Muscle of arm (tissue), 12 donors: ENCODE data around the gene GFRA1. TPM values are rescaled to one million over a fixed set of nuclear protein-coding genes. Genes with fewer than 3 reads are reported as not detected.
"Not testable (repeated sequence)": the region's sequence is repeated elsewhere in the genome, so short reads cannot be mapped to it uniquely, and the experiment has no call there.

Experiments used
- DNase-seq: peaks from one replicate; pipeline ENCODE4 v3.0.0-alpha.2; 2013
- polyA plus RNA-seq, 12 donors: library from polyadenylated mRNA; unstranded; fragments of 120-200 nt; gene quantifications; one replicate each; pipeline ENCODE4 v1.2.1, GENCODE V29; 2013; ENCODE audit not compliant: insufficient read length in 12 of 12

Gene GFRA1
- polyA plus RNA-seq, 12 donors = 29.9 to 45.1 (median 35.1) TPM; not detected in 1

GRCh38 chr10:116201670-116202430 is 71.2 kb downstream of the GFRA1 start:
- DNase-seq = no peak

GRCh38 chr10:116201011-116201410 is 72.0 kb downstream of the GFRA1 start:
- no peak for DNase-seq

- DNase-seq = no peak
Measured at GRCh38 chr10:116198676-116199035, 74.3 kb downstream of the GFRA1 start.

DNA sequence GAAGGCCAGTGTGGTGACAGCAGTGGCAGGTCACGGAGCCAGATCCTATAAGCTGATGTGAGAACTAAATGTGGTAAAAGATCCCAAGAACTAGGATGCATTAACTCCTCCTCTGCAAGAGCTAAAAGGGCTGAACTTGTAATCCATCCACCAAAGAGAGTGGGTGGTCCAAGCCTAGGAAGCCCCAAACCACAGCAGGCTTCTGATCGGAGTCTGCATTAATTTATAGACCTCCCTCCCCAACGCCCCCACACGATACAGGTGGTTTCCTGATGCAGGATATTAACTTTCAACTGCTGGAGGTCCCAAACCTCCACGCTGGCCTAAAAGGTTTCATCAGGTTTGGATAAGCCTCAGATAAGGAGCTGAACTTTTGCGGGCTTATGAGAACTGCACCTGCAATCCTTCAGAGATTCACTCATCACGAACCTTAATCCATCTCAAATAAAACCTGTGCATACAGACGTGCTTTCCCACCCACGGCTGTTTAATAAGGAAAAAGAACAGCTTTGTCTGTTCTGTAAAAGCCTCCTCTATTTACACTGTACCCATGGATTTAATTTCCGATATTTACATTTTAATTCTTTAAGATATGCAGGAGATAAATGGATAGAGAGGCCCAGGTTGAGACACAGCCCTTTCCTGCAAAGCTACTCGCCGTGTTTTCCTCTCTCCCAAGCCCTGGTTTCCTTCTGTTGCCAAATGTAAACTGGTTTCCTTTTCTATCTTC is 74.9 kb downstream of the GFRA1 start:
- no peak for DNase-seq

GRCh38 chr10:116195583-116195982 is 77.4 kb downstream of the GFRA1 start:
- no peak for DNase-seq

DNA sequence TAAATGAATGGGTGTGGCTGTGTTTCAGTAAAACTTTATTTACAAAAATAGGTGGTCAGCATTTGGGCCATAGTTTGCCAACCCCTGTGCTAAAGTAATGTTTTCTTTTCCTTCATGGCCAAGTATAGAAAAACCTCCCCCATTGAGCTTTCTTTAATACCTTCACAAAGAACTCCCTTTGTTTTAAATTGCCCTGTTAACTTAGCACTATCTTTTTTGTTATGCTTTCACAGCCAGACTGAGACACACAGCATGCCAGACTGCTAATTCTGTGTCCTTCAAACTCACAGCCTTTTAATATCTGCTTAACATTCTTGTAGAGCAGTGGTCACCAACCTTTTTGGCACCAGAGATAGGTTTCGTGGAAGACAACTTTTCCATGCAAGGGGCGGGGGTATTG is 78.0 kb downstream of the GFRA1 start:
- DNase-seq = no peak

- DNase-seq = no peak
Measured at GRCh38 chr10:116194061-116194460, 78.9 kb downstream of the GFRA1 start.

DNA sequence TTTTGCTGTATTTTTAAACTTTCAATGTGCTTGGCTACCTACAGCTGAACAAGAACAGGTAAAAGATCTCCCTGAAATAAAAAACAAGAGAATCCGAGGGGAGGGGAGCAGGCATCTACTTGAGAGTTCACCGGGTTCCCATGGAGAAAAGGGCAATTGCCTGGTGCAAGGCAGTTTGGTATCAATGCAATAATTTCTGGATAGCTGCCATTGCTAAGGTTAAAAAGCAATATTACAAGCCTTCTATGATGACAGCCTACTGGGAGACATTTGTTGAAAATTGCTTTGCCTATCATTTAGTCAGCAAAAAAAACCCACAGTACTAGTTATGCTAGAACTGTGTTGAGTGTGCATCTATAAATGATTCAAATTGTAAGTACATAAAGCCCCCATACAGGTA is 82.1 kb downstream of the GFRA1 start:
- no peak for DNase-seq

DNA sequence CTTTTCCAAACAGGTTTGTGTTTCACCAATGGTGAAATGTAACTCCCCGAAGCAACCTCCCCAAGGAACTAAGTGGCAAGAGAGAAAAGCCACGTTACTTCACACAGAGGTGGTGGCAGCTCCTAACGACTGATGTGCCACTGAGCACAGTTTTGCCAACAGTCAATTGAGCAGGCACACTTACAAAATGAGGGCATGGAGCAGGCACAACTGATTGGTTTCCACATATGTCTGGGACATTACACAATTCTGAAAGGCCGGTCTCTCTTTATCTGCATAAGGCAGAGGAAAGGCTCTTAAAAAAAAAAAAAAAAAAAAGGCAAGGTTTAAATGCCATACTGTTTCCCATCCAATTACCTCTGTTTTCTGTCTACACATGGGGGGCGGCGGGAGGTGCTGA is 86.7 kb downstream of the GFRA1 start:
- no peak for DNase-seq

DNA sequence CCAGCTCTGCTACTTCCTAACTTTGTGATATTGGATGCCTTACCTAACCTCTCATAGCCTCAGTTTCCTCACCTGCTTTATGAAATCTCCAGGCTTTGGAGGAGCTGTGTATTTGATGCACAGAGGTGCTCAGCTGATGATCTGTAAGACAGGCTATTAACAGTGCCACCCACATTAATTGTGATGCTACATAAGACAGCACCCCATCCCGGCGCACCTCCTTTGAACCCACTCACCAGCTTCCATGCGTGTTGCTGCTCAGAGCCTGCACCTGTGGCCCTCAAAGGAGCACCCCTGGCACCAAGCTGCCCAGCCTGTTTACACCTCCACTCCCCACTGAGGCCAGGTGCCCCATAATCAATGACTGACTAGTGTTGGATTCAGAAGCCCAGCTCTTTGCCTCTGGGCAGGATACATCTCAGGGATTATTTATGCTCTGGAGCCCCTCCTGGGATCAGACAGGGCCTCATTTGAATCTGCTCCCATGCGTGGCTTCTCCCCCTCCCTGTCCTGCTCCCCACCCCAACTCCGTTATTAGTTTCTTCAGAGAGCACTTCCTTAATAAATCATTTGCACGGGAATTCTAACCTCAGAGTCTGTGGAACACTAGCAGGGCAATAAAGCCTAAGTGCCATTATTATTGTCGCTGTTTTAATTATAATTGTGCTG is 87.7 kb downstream of the GFRA1 start:
- DNase-seq = no peak

DNA sequence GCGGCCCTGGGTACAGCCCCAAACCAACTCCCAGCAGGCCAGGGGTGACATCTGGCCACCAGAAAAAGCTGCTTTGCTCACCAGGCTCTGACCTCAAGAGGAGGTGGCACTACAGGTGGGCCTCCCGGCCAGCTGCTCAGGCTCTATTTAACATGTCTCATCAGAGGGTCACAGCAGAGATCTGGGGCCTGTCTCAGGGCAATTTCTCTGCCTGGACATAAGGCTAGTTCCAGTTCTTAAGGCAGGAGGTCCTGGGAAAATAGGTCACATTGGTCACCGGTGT is 88.6 kb downstream of the GFRA1 start:
- no peak for DNase-seq

DNA sequence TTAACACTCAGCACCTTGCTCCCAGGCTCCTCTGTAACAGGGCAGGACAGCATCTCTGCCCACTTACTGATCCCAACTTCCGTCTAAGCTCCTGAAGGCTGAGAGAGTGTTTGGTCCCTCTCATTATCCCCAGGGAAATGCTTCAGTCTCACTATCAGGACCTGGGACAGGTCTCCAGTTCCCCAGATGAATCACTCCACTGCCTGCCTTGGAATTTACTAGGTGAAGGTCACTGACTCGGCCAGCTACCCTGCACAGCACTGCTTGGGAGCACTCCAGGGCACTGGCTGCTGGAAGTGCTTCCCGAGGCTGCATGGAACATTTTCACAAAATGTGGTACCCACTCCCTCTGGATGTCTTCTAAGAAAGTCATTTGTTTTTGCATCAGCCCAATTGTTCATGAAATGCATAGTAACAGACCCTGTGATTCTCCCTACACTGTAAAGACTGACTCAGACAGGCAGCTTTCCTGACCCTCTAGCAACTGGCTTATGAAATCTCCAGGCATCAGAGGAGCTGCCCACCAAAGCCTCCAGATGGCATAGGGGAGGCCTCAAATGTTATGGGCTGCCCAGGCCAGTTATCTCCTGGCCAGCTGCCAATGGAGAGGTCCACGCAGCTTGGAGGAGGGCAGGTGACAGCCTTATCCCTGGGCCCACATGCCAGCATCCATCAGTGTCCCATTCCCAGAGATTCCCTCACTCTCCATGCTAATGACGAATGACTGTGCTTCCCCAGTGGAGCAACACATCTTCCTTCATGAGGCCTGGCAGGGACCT is 89.1 kb downstream of the GFRA1 start:
- DNase-seq = no peak

DNA sequence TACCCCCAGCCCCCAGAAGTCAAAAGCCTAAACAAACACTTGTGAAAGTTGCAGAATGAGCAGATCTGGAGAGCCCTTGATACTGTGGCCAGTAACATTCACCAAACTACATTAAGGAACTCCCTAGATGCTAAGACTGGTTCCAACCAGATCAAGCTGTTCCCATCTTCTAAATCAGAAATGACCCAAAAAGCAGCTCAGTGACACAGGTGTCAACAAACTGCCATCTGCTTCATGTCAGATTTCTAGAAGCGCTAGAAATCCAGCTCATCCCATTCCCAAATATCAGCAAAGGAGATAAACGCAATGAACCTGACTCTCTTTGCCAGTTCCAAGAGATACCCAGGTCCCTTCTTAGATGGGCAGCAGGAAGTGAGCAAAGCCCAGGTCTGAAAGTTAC is 90.6 kb downstream of the GFRA1 start:
- no peak for DNase-seq

DNA sequence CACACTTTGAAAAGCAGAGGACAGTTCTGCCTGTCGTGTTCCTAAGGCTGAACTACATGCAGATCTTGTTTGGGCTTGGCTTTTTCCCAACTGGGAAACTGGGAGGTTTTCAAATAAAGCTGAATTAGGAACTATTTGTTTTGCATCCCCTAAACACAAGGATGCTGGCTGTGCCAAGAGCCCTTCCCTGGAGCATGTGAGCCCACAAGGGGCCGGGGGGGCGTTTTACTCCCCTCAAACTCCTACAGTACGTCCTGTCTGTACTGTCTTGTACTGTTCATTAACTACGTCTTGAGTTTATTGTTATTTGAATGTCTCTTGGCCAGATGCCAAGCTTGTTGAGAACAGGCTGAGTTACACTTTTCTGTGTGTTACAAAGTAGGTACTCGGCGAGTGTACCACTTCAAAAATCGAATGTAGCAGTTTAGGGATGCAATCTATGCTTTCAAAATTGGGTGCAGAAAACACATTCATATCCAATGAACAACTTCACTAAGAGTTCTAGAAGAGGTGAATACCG is 94.9 kb downstream of the GFRA1 start:
- no peak for DNase-seq

DNA sequence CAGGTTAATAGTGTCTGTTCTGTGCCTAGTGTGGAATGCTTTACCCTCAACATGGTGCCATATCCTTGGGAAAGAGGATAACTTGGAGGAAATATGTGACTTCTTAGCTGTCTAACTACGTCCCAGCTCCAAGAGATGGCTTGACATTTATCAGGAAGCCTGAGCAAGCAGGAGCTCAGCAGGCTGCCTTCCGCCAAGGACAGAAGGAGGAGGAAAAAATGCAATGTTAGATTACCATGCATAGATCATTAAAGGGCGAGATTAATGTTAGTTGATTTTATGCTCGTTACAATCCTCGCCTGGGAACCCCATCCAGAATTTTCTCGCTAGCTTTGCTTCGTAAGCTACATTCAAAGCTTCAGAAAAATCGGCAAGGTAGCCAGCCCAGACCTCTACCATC is 97.8 kb downstream of the GFRA1 start:
- no peak for DNase-seq

DNA sequence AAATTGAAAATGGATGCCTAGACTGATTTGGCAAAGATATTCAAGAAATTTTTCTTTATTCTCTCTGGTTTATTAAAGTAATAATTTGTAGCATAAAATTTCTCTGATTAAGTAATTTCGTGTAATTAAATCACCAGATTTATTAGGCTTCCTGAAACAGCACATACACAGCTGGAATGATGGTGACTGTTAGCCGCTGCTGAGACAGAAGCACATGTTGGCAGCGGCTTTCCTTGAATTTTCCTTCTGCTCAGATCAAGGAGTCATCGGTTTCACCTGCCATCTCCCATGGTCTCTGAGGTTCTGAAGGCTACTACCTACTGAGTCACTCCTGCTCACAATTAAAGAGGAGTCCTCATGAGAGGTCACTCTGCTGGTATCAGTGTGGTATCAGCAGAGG is 101.5 kb downstream of the GFRA1 start:
- no peak for DNase-seq

DNA sequence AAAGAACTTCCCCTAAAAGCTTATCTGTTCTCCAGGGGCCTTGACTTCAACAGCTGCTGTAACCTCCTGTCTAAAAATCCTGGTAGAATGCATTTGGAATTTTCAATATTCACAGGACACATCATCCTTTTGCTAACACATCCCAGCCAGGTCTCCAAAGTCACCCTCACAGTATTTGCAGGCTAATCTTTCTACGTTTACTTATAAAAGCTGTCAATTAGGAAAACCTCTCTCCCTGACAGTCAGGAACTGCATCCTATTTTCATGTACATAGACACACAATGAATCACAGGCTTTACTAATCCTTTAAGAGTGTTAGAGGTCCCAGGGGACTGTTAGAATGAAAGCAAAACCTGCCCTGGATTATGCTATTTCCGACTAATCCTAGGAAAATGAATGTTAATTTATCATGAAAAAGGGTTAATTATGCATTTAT is 102.2 kb downstream of the GFRA1 start:
- no peak for DNase-seq

DNA sequence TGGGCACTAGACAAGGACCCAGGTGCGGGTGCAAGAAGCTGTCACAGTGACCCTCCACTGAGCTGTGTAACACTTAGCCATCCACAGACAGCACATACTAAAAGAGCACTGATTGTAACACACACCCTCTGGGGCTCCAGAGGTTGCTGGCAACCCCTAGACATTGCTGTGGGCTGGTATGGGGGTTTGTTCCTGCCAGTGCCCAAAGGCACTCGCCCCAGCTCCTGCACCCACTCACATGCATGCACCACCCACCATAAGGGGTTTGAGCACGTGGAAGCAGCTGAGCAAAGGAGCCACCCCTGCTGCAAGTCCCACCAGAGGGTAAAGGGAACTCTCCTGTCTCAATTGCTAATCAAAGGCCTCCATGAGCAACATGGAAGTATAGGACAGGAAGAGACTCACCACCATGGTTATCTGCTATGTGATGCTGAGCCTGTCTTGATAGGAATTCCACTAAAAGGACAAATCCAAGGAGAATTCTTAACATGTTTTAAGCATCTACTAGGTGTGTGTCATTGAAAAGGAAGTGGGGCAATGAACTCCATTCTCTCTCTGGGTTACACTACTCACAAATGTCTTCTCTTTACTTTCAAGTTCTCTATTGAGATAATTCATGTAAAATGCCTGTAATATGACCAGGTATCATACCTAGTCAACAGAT is 103.1 kb downstream of the GFRA1 start:
- DNase-seq = no peak

DNA sequence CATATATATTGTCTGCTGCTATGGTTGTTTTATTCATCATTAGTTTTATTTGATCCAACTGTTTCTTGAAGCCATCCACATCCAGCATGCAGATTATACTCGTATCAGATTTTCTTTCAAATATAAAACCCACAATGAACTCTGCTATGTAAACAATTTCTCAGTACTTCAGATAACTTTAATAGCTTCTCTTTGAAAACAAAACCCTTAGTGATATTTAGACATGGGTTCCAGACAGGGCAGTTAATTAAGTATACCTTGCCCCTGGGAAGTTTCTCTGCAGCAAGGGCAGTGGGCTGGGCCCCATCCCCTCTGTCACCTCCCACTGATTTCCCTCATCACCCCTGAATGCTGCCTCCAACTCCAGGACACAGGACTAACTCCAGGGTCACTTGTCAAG is 104.3 kb downstream of the GFRA1 start:
- no peak for DNase-seq

DNA sequence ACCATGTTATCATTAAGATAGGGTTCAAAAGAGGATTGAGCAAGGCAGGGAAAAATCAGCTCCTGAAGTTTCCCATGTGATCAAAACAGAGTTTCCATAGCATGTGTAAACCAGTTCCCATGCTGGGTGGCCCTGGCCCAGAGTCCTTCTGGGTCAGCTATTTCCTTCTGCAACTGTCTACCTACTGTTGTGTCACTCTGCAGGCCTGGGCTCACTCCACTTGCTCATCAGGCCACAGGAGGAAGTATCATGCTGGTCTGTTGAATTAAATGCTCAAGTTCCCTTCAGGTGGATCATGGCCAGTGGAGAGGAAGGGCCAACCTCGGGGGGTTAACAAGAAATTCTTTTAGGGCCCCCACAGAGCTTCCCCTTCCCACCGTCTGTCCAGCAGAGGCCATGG is 104.7 kb downstream of the GFRA1 start:
- no peak for DNase-seq

GRCh38 chr10:116165941-116166340 is 107.1 kb downstream of the GFRA1 start:
- not testable (repeated sequence) for DNase-seq

- DNase-seq = no peak
Measured at GRCh38 chr10:116164291-116164690, 108.7 kb downstream of the GFRA1 start.
